GM23338 (cell line): ENCODE results near the gene RAPGEF5. TPM values are rescaled to one million over a fixed set of nuclear protein-coding genes. Genes with fewer than 3 reads are reported as not detected.

Experiments
- ATAC-seq: fragments of 200-7000 bp; cut with Tn5 transposase; 3 replicates; pipeline ENCODE4 v1.9.1; 2020
- DNase-seq: peaks from one replicate; pipeline ENCODE4 v3.0.0-alpha.2; 2015; ENCODE audit warnings: low spot score
- H2AFZ ChIP-seq: fragments of 200-600 bp; sonication (generic); 2 replicates; pipeline ENCODE4 v1.8.0; 2016; ENCODE audit warnings: antibody characterized with exemption, mild to moderate bottlenecking, moderate library complexity
- H3F3A ChIP-seq: fragments of 200-600 bp; sonication (generic); replicated peaks from 2 replicates; pipeline ENCODE4 v1.8.0; 2017; ENCODE audit warnings: antibody characterized with exemption, mixed run types, low read depth
- H3K27ac ChIP-seq: fragments of 200-600 bp; sonication (generic); 2 replicates; pipeline ENCODE4 v1.6.1; 2016; ENCODE audit warnings: low read depth
- H3K27me3 ChIP-seq: fragments of 200-600 bp; sonication (generic); 2 replicates; pipeline ENCODE4 v1.8.0; 2016; ENCODE audit warnings: mild to moderate bottlenecking, mixed run types, moderate library complexity; ENCODE audit not compliant: insufficient read depth
- H3K36me3 ChIP-seq: fragments of 200-600 bp; sonication (generic); 2 replicates; pipeline ENCODE4 v1.8.0; 2016; ENCODE audit warnings: mild to moderate bottlenecking; ENCODE audit not compliant: insufficient read depth
- H3K4me1 ChIP-seq: fragments of 200-600 bp; sonication (generic); 2 replicates; pipeline ENCODE4 v1.8.0; 2016; ENCODE audit warnings: mild to moderate bottlenecking, moderate library complexity; ENCODE audit not compliant: insufficient read depth
- H3K4me2 ChIP-seq: fragments of 200-600 bp; sonication (generic); 2 replicates; pipeline ENCODE4 v1.7.1; 2017; ENCODE audit warnings: mixed run types
- H3K4me3 ChIP-seq: fragments of 200-600 bp; sonication (generic); 2 replicates; pipeline ENCODE4 v1.6.1; 2016; ENCODE audit warnings: mixed run types
- H3K79me2 ChIP-seq: fragments of 200-600 bp; sonication (generic); replicated peaks from 2 replicates; pipeline ENCODE4 v1.8.0; 2017; ENCODE audit warnings: mild to moderate bottlenecking; ENCODE audit not compliant: insufficient read depth
- H3K9me2 ChIP-seq: fragments of 200-600 bp; sonication (generic); 2 replicates; pipeline ENCODE4 v1.8.0; 2017; ENCODE audit not compliant: insufficient read depth
- H4K20me1 ChIP-seq: fragments of 200-600 bp; sonication (generic); replicated peaks from 2 replicates; pipeline ENCODE4 v1.8.0; 2017; ENCODE audit warnings: mild to moderate bottlenecking; ENCODE audit not compliant: insufficient read depth
- H3K27ac Mint-ChIP-seq: 2 replicates; pipeline ENCODE4 v1.8.0; 2020; ENCODE audit warnings: inconsistent platforms, mild to moderate bottlenecking, moderate library complexity, mixed read lengths
- H3K27me3 Mint-ChIP-seq: 3 replicates; pipeline ENCODE4 v1.8.0; 2022; ENCODE audit warnings: low read depth, mild to moderate bottlenecking, moderate library complexity, mixed read lengths, inconsistent platforms; ENCODE audit not compliant: insufficient read depth, poor library complexity
- H3K36me3 Mint-ChIP-seq: 3 replicates; pipeline ENCODE4 v1.8.0; 2021; ENCODE audit warnings: low read depth, mild to moderate bottlenecking, inconsistent platforms, moderate library complexity, mixed read lengths
- H3K4me1 Mint-ChIP-seq: 3 replicates; pipeline ENCODE4 v1.8.0; 2020; ENCODE audit warnings: mild to moderate bottlenecking, inconsistent platforms, mixed read lengths
- H3K4me3 Mint-ChIP-seq: 3 replicates; pipeline ENCODE4 v1.8.0; 2021; ENCODE audit warnings: moderate library complexity, mild to moderate bottlenecking, inconsistent platforms, mixed read lengths
- H3K9me3 Mint-ChIP-seq: 3 replicates; pipeline ENCODE4 v1.8.0; 2020; ENCODE audit warnings: moderate library complexity, mild to moderate bottlenecking, inconsistent platforms, mixed read lengths
- CREB1 ChIP-seq: fragments of 250-450 bp; sonication (Bioruptor Pico); IDR thresholded peaks from 2 replicates; pipeline ENCODE4 v1.5.0; 2020; ENCODE audit warnings: low read depth, mild to moderate bottlenecking, moderate library complexity
- CTCF ChIP-seq, 2 experiments: fragments of 200-600 bp in 1 of 2; sonication (generic) in 1 of 2; conservative IDR thresholded peaks; 2 replicates each; pipeline versions ENCODE4 v1.5.1 to v1.6.1; 2016 to 2017; ENCODE audit warnings: antibody characterized with exemption in 2 of 2, low read depth in 2 of 2, mild to moderate bottlenecking in 2 of 2, moderate library complexity in 1 of 2
- EZH2 ChIP-seq: fragments of 200-600 bp; sonication (generic); IDR thresholded peaks from one replicate; pipeline ENCODE4 v1.8.0; 2017; ENCODE audit warnings: antibody characterized with exemption, mild to moderate bottlenecking, low read depth; ENCODE audit not compliant: unreplicated experiment
- JUNB ChIP-seq: IDR thresholded peaks from one replicate; pipeline ENCODE4 v1.6.1; 2016; ENCODE audit warnings: antibody characterized with exemption; ENCODE audit not compliant: unreplicated experiment
- ZNF331 ChIP-seq: fragments of 250-450 bp; sonication (Bioruptor Pico); IDR thresholded peaks from 2 replicates; pipeline ENCODE4 v1.5.0; 2020; ENCODE audit warnings: low read depth, mild to moderate bottlenecking, moderate library complexity
- polyA plus RNA-seq: library from polyadenylated mRNA; unstranded; fragments of >200 nt; fragmentation: Nextera tagmentation; extraction: Ambion mirVana; gene quantifications from 2 replicates; pipeline ENCODE4 v1.2.1, GENCODE V29; 2016
- total RNA-seq: library from RNA; depleted of rRNA; stranded (reverse); fragments of >200 nt; shearing (Covaris generic); gene quantifications from 2 replicates; pipeline ENCODE4 v1.2.3, GENCODE V29; 2014
- TF ChIP-seq, protein P1 (sequence below): IDR thresholded peaks from one replicate; pipeline ENCODE4 v1.6.1; 2018; ENCODE audit warnings: antibody characterized with exemption; ENCODE audit not compliant: unreplicated experiment
- TF ChIP-seq, protein P2 (sequence below): fragments of 250-450 bp; sonication (Bioruptor Pico); IDR thresholded peaks from 2 replicates; pipeline ENCODE4 v1.5.0; 2020; ENCODE audit warnings: mild to moderate bottlenecking, moderate library complexity

RAPGEF5 gene
- total and polyA plus RNA-seq, 2 experiments from 2014 or later = 6.3 to 13.1 TPM

- TF ChIP-seq CTCF (conservative IDR thresholded peaks at IDR 0.05; ENCODE audit: low read depth in 2 of 2) = no peak
- no peak for TF ChIP-seq CREB1
- TF ChIP-seq, protein P1, sequence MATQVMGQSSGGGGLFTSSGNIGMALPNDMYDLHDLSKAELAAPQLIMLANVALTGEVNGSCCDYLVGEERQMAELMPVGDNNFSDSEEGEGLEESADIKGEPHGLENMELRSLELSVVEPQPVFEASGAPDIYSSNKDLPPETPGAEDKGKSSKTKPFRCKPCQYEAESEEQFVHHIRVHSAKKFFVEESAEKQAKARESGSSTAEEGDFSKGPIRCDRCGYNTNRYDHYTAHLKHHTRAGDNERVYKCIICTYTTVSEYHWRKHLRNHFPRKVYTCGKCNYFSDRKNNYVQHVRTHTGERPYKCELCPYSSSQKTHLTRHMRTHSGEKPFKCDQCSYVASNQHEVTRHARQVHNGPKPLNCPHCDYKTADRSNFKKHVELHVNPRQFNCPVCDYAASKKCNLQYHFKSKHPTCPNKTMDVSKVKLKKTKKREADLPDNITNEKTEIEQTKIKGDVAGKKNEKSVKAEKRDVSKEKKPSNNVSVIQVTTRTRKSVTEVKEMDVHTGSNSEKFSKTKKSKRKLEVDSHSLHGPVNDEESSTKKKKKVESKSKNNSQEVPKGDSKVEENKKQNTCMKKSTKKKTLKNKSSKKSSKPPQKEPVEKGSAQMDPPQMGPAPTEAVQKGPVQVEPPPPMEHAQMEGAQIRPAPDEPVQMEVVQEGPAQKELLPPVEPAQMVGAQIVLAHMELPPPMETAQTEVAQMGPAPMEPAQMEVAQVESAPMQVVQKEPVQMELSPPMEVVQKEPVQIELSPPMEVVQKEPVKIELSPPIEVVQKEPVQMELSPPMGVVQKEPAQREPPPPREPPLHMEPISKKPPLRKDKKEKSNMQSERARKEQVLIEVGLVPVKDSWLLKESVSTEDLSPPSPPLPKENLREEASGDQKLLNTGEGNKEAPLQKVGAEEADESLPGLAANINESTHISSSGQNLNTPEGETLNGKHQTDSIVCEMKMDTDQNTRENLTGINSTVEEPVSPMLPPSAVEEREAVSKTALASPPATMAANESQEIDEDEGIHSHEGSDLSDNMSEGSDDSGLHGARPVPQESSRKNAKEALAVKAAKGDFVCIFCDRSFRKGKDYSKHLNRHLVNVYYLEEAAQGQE = no peak
Measured at GRCh38 chr7:22338877-22339276, 18.1 kb downstream of the RAPGEF5 start (continued).

GRCh38 chr7:22338411-22338810 is 18.5 kb downstream of the RAPGEF5 start:
- Mint-ChIP-seq H3K4me3 (no peak overlapping the region), H3K9me3 (peaks cover 20% of the 10 kb centered on the region; the same call in 2 of the 3 replicates), H3K36me3 (peaks cover 38% of the 10 kb centered on the region; the same call in 2 of the 3 replicates), H3K27me3 (peaks cover 10% of the 10 kb centered on the region), H3K27ac (no peak overlapping the region; the same call in 1 of the 2 replicates), H3K4me1 (peaks cover 73% of the 10 kb centered on the region)
- ATAC-seq (no peak), DNase-seq (peak; percentile 27)
- Histone ChIP-seq H3K4me3 (no peak overlapping the region), H3K36me3 (no peaks in the 10 kb centered on the region), H3K27me3 (no peaks in the 10 kb centered on the region), H3K27ac (no peak overlapping the region), H3K79me2 (peaks cover 83% of the 10 kb centered on the region), H4K20me1 (no peaks in the 10 kb centered on the region), H3K9me2 (peaks cover 30% of the 10 kb centered on the region), H3K4me1 (peaks cover 65% of the 10 kb centered on the region), H3F3A (no peaks in the 10 kb centered on the region), H3K4me2 (no peak overlapping the region), H2AFZ (no peak overlapping the region)
- TF ChIP-seq, protein P1 = no peak
- TF ChIP-seq, protein P2, sequence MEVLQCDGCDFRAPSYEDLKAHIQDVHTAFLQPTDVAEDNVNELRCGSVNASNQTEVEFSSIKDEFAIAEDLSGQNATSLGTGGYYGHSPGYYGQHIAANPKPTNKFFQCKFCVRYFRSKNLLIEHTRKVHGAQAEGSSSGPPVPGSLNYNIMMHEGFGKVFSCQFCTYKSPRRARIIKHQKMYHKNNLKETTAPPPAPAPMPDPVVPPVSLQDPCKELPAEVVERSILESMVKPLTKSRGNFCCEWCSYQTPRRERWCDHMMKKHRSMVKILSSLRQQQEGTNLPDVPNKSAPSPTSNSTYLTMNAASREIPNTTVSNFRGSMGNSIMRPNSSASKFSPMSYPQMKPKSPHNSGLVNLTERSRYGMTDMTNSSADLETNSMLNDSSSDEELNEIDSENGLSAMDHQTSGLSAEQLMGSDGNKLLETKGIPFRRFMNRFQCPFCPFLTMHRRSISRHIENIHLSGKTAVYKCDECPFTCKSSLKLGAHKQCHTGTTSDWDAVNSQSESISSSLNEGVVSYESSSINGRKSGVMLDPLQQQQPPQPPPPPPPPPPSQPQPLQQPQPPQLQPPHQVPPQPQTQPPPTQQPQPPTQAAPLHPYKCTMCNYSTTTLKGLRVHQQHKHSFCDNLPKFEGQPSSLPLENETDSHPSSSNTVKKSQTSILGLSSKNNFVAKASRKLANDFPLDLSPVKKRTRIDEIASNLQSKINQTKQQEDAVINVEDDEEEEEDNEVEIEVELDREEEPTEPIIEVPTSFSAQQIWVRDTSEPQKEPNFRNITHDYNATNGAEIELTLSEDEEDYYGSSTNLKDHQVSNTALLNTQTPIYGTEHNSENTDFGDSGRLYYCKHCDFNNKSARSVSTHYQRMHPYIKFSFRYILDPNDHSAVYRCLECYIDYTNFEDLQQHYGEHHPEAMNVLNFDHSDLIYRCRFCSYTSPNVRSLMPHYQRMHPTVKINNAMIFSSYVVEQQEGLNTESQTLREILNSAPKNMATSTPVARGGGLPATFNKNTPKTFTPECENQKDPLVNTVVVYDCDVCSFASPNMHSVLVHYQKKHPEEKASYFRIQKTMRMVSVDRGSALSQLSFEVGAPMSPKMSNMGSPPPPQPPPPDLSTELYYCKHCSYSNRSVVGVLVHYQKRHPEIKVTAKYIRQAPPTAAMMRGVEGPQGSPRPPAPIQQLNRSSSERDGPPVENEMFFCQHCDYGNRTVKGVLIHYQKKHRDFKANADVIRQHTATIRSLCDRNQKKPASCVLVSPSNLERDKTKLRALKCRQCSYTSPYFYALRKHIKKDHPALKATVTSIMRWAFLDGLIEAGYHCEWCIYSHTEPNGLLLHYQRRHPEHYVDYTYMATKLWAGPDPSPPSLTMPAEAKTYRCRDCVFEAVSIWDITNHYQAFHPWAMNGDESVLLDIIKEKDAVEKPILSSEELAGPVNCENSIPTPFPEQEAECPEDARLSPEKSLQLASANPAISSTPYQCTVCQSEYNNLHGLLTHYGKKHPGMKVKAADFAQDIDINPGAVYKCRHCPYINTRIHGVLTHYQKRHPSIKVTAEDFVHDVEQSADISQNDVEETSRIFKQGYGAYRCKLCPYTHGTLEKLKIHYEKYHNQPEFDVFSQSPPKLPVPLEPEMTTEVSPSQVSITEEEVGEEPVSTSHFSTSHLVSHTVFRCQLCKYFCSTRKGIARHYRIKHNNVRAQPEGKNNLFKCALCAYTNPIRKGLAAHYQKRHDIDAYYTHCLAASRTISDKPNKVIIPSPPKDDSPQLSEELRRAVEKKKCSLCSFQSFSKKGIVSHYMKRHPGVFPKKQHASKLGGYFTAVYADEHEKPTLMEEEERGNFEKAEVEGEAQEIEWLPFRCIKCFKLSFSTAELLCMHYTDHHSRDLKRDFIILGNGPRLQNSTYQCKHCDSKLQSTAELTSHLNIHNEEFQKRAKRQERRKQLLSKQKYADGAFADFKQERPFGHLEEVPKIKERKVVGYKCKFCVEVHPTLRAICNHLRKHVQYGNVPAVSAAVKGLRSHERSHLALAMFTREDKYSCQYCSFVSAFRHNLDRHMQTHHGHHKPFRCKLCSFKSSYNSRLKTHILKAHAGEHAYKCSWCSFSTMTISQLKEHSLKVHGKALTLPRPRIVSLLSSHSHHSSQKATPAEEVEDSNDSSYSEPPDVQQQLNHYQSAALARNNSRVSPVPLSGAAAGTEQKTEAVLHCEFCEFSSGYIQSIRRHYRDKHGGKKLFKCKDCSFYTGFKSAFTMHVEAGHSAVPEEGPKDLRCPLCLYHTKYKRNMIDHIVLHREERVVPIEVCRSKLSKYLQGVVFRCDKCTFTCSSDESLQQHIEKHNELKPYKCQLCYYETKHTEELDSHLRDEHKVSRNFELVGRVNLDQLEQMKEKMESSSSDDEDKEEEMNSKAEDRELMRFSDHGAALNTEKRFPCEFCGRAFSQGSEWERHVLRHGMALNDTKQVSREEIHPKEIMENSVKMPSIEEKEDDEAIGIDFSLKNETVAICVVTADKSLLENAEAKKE (CRISPR knock-in tag) = no peak
- TF ChIP-seq EZH2 (no peak), JUNB (no peak), ZNF331 (no peak)
